Measurements from ENCODE around the gene CRYGN.

Gene CRYGN

GRCh38 chr7:151402029-151402835 is 37.7 kb downstream of the CRYGN start:
- DNase-seq (ENCODE audit: extremely low read depth, low read depth): no peak
- H3K4me3 ChIP-seq (replicated peaks; ENCODE audit: low read depth, low read length): no peak overlapping the region
- no peak for TF ChIP-seq CTCF (IDR thresholded peaks at IDR 0.05; ENCODE audit: low read depth, low read length, missing control alignments)

- DNase-seq (ENCODE audit: extremely low read depth, low read depth): no peak
- H3K4me3 ChIP-seq (replicated peaks; ENCODE audit: low read depth, low read length): no peak overlapping the region
- no peak for TF ChIP-seq CTCF (IDR thresholded peaks at IDR 0.05; ENCODE audit: low read depth, low read length, missing control alignments)
These were observed 39.2 kb downstream of the CRYGN start for GRCh38 chr7:151400626-151401315.

- no peak overlapping the region for H3K4me3 ChIP-seq (replicated peaks; ENCODE audit: low read depth, low read length)
- TF ChIP-seq CTCF (IDR thresholded peaks at IDR 0.05; ENCODE audit: low read depth, low read length, missing control alignments): no peak
- DNase-seq (ENCODE audit: extremely low read depth, low read depth): no peak
These were observed 40.0 kb downstream of the CRYGN start for GRCh38 chr7:151399906-151400305.

- DNase-seq (ENCODE audit: extremely low read depth, low read depth): no peak
- H3K4me3 ChIP-seq (replicated peaks; ENCODE audit: low read depth, low read length): no peak overlapping the region
- TF ChIP-seq CTCF (IDR thresholded peaks at IDR 0.05; ENCODE audit: low read depth, low read length, missing control alignments): no peak
These were observed 40.7 kb downstream of the CRYGN start for GRCh38 chr7:151399305-151399601.

- no peak for TF ChIP-seq CTCF (IDR thresholded peaks at IDR 0.05; ENCODE audit: low read depth, low read length, missing control alignments)
These were observed 41.3 kb downstream of the CRYGN start for GRCh38 chr7:151398446-151399304.

GRCh38 chr7:151397026-151397425 is 42.9 kb downstream of the CRYGN start:
- H3K4me3 ChIP-seq (replicated peaks; ENCODE audit: low read depth, low read length): no peak overlapping the region
- no peak for TF ChIP-seq CTCF (IDR thresholded peaks at IDR 0.05; ENCODE audit: low read depth, low read length, missing control alignments)
- no peak for DNase-seq (ENCODE audit: extremely low read depth, low read depth)

More at GRCh38 chr7:151398446-151399304, 41.3 kb downstream of the CRYGN start:
- no peak overlapping the region for H3K4me3 ChIP-seq (replicated peaks; ENCODE audit: low read depth, low read length)
- DNase-seq (ENCODE audit: extremely low read depth, low read depth): no peak
